ENCODE measurements around the gene CSNK1G2. TPM values are rescaled to one million over a fixed set of nuclear protein-coding genes. Genes with fewer than 3 reads are reported as not detected.

Gene CSNK1G2
- total RNA-seq, 4 donors from 2014 or later: 47.2 to 67.6 (median 60.8) TPM

GRCh38 chr19:2014131-2014571, 73.2 kb downstream of the CSNK1G2 start:
- TF ChIP-seq POLR2A (IDR thresholded peaks at IDR 0.05) (no peak), CTCF (IDR thresholded peaks at IDR 0.05) (no peak)
- intact Hi-C loops (cut with DNase I): loop anchor here (5.0 kb wide), 1 partner anchor 67 kb away; no protein-coding TSS in a partner anchor
- peaks cover 13% of the 10 kb centered on the region in 2 donors for H3K4me1 ChIP-seq
- no peak for DNase-seq
- no peaks in the 10 kb centered on the region for H3K27me3 ChIP-seq
- no peak overlapping the region for H3K4me3 ChIP-seq (replicated peaks in 1 of 3)
- H3K27ac ChIP-seq: no peak overlapping the region
- H3K9me3 ChIP-seq: no peaks in the 10 kb centered on the region
- 78 to 86% methylated on average over 5 of the region's 5 CpGs for WGBS, 2 donors
- no peaks in the 10 kb centered on the region for H3K36me3 ChIP-seq

- H3K4me3 ChIP-seq (replicated peaks in 1 of 3): peak overlapping the region in 2 of 3 donors; percentile 15 to 64
- no peaks in the 10 kb centered on the region for H3K9me3 ChIP-seq
- no peaks in the 10 kb centered on the region for H3K27me3 ChIP-seq
- H3K36me3 ChIP-seq: no peaks in the 10 kb centered on the region
- WGBS, 2 donors: 39 to 44% methylated on average over 13 to 16 of the region's 74 CpGs
- DNase-seq: no peak
- H3K27ac ChIP-seq: peak overlapping the region in 1 of 3 donors; percentile 70
- TF ChIP-seq POLR2A (IDR thresholded peaks at IDR 0.05) (no peak), CTCF (IDR thresholded peaks at IDR 0.05) (no peak)
- H3K4me1 ChIP-seq: peaks cover 13% of the 10 kb centered on the region in 2 donors
- intact Hi-C loops (cut with DNase I): loop anchor here (5.0 kb wide), 1 partner anchor 68 kb away; no protein-coding TSS in a partner anchor
Observed at GRCh38 chr19:2014731-2015607, 74.0 kb downstream of the CSNK1G2 start.

DNA sequence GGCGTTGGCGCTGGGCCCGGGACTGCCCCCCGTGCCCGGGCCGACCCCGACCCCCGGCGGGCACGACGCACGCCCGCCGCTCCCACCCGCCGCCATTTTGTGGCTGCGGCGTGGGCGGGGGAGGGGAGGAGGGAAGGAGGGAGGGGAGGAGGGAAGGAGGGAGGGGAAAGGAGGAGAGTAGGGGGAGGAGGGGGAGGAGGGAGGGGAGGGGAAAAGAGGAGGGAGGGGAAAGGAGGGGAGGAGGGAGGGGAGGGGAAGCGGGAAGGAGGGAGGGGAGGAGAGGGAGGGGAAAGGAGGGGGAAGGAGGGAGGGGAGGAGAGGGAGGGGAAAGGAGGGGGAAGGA, 74.6 kb downstream of the CSNK1G2 start, which contains the start of gene BTBD2:
Gene BTBD2 (minus strand): TSS at position 107 of the 343 bp plus-strand sequence. CDS start 11 bp downstream, at position 96.
- Histone ChIP-seq H3K27ac (peak within 1 kb of the TSS in 2 of 3 donors; percentile 56 to 70), H3K9me3 (no peaks in the 10 kb centered on the region), H3K36me3 (no peaks in the 10 kb centered on the region), H3K4me3 (replicated peaks in 1 of 3) (peak within 1 kb of the TSS in 2 of 3 donors; percentile 15 to 64), H3K4me1 (peaks cover 13% of the 10 kb centered on the region in 2 donors), H3K27me3 (no peaks in the 10 kb centered on the region)
- intact Hi-C loops (cut with DNase I): no loop called here
- no CpG with 5 or more reads among the region's 20 CpGs for WGBS, 2 donors
- DNase-seq: peak; percentile 52 to 54
- TF ChIP-seq CTCF (IDR thresholded peaks at IDR 0.05) (no peak), POLR2A (IDR thresholded peaks at IDR 0.05) (no peak)

DNA sequence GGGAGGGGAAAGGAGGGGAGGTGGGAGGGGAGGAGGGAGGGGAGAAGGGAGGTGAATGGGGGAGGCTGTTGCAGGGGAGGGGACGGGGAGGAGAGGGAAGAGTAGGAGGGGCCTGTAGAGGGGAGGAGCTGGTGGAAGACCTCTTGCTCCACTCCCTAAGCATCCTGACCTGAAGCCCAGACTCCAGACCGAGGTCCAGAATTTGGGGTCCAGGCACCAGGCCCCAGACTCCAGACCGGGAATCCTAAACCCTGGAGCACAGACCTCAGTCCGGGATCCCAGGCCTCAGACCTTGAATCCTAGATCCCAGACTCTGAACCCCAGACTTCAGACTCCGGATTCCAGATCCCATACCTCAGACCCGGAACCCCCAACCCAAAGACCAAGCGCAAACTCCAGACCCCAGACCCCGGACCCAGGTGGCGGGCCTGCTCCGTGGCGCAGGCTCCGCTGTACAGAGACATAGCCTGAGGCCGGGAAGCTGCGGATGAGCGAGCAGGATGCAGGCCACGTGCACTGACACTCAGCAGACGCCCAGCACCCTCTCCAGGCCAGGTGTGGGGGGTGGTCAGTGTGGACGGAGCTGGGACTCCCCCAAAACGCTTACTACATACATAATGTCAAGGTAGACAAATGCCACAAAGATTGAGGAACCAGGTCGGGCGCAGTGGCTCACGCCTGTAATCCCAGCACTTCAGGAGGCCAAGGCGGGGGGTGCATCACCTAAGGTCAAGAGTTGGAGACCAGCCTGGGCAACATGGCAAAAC, 75.3 kb downstream of the CSNK1G2 start:
- DNase-seq: peak; percentile 78 to 85
- H3K9me3 ChIP-seq: no peaks in the 10 kb centered on the region
- H3K4me3 ChIP-seq (replicated peaks in 1 of 3): peak overlapping the region in 1 of 3 donors; percentile 24
- H3K27ac ChIP-seq: peak overlapping the region in 2 of 3 donors; percentile 56 to 68
- WGBS, 2 donors: 64 to 67% methylated on average over 11 to 23 of the region's 23 CpGs
- TF ChIP-seq POLR2A (IDR thresholded peaks at IDR 0.05): no peak
- no peak for TF ChIP-seq CTCF (IDR thresholded peaks at IDR 0.05)
- no peaks in the 10 kb centered on the region for H3K27me3 ChIP-seq
- peaks cover 13 to 14% of the 10 kb centered on the region in 2 donors for H3K4me1 ChIP-seq
- no peaks in the 10 kb centered on the region for H3K36me3 ChIP-seq
- intact Hi-C loops (cut with DNase I): no loop called here

Measured in thyroid gland (tissue), 4 donors.